GM12801 (cell line): ENCODE data around the gene GRID2.

Source experiments
- CTCF ChIP-seq: IDR thresholded peaks from one replicate; pipeline ENCODE4 v1.5.1; 2011; ENCODE audit warnings: control low read depth; ENCODE audit not compliant: insufficient read length; ENCODE audit errors: extremely low read depth

GRID2 gene

GRCh38 chr4:93809773-93810172 lies 1506.0 kb downstream of the GRID2 start:
- no peak for TF ChIP-seq CTCF

GRCh38 chr4:93810340-93810992 lies 1506.7 kb downstream of the GRID2 start:
- no peak for TF ChIP-seq CTCF

GRCh38 chr4:93813092-93813491 lies 1509.3 kb downstream of the GRID2 start:
- no peak for TF ChIP-seq CTCF

- no peak for TF ChIP-seq CTCF
Measured at GRCh38 chr4:93814141-93814540, 1510.4 kb downstream of the GRID2 start.

GRCh38 chr4:93814722-93815121 lies 1511.0 kb downstream of the GRID2 start:
- no peak for TF ChIP-seq CTCF
